AG10803 (cell line): ENCODE data around the gene ZNF296.

Experiments
- DNase-seq: peaks from one replicate; pipeline ENCODE4 v3.0.0; 2010; ENCODE audit warnings: low read depth
- H3K4me3 ChIP-seq: 2 replicates; pipeline ENCODE4 v1.5.1; 2011; ENCODE audit warnings: mild to moderate bottlenecking, low read length, control low read depth
- TF ChIP-seq, protein P1 (sequence below): conservative IDR thresholded peaks from 2 replicates; pipeline ENCODE4 v1.5.1; 2011; ENCODE audit warnings: mild to moderate bottlenecking, low read length, control low read depth, inconsistent platforms

Gene ZNF296

DNA sequence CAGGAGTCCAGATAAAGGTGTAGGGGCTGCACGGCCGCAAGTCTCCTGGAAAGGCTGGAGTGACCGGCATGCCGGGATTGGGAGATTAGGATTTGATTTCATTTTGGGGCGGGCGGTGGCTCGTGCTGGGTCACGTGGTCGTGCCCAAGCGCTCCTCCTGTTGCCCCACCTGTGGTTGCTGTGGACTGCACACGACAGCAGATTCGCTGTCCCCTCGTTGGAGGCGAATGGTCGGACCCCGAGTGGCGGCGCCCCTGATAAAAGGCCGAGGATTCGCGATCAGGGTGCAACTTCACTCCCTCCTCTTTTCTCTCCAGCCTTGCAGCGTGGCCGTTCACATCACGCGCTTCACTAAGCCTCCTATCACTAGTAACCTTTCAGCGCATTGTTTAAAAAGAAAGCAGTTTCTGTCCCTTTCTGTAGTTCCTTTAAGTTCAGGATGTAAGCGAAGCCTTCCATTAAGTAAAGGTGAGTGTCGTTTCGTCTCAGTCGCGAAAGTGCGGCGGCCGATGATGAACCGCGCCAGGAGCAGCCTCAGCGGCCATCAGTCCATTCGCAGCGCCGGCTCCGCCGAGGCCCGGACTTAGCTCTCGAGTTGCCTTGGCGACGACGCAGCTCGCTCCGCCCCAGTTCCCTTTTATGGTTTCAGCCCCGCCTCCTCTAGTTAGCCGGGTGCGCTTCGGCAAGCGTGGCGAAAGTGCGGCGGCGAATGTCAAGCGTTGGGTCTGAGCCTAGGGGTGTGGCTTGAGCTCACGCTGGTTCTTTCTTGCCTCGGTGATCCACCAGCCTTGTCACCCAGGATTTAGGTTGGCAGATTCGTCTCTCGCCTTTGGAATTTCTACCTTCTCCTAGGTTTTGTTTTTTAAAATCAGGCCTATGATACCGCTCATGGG lies 15.0 kb upstream of the ZNF296 start:
- DNase-seq: peak; percentile 99
- H3K4me3 ChIP-seq: peak overlapping the region; percentile 88

DNA sequence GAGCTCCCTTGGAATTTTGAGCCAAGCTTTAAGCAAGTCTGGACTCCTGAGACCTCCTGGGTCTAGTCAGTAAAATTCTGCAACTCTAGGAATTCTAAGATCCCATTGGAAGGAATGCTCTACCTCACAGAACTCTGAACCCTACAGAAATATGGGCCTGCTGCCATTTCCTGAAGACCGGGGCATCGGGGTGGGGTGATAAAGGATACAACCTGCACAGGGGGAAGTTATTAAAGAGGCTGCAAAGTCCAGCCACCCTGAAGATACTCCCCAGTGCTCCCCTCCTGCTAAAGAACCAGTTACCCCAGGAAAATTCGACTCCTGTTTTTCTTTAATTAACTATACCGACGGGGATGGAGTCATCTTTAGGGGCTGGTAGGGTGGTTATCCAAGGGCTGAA lies 14.3 kb upstream of the ZNF296 start:
- TF ChIP-seq, protein P1, sequence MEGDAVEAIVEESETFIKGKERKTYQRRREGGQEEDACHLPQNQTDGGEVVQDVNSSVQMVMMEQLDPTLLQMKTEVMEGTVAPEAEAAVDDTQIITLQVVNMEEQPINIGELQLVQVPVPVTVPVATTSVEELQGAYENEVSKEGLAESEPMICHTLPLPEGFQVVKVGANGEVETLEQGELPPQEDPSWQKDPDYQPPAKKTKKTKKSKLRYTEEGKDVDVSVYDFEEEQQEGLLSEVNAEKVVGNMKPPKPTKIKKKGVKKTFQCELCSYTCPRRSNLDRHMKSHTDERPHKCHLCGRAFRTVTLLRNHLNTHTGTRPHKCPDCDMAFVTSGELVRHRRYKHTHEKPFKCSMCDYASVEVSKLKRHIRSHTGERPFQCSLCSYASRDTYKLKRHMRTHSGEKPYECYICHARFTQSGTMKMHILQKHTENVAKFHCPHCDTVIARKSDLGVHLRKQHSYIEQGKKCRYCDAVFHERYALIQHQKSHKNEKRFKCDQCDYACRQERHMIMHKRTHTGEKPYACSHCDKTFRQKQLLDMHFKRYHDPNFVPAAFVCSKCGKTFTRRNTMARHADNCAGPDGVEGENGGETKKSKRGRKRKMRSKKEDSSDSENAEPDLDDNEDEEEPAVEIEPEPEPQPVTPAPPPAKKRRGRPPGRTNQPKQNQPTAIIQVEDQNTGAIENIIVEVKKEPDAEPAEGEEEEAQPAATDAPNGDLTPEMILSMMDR: no peak
- H3K4me3 ChIP-seq: no peak overlapping the region
- no peak for DNase-seq

More for the DNA sequence above, 15.0 kb upstream of the ZNF296 start:
- TF ChIP-seq, protein P1: no peak

DNA sequence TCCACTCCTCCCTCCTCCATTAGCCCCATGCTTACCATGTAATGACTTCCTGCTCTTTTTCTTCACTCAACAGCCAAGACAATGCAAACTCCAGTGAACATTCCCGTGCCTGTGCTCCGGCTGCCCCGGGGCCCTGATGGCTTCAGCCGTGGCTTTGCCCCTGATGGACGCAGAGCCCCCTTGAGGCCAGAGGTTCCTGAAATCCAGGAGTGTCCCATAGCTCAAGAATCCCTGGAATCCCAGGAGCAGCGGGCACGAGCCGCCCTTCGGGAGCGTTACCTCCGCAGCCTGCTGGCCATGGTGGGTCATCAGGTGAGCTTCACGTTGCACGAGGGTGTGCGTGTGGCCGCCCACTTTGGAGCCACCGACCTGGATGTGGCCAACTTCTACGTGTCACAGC lies 13.8 kb upstream of the ZNF296 start:
- DNase-seq: no peak
- H3K4me3 ChIP-seq: no peak overlapping the region
- TF ChIP-seq, protein P1: no peak

DNA sequence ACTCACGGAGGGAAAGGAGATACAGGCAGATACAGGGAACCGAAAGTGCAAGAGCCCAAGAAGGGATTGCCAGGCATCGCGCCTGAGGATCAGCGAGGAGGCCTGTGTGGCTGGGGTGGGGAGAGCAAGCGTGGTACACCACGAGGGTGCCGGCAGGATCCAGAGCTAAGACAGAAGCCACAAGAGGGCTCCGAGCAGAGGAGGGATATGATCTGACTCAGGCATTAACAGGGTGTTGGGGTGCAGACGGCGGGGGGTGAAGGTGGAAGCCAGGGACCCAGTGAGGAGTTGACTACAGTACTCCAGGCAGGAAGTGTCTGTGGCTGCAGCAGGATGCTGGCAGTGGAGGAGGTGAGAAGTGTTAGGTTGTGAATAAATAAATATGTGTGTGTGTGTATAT lies 11.3 kb upstream of the ZNF296 start:
- no peak overlapping the region for H3K4me3 ChIP-seq
- no peak for DNase-seq
- TF ChIP-seq, protein P1: no peak

DNA sequence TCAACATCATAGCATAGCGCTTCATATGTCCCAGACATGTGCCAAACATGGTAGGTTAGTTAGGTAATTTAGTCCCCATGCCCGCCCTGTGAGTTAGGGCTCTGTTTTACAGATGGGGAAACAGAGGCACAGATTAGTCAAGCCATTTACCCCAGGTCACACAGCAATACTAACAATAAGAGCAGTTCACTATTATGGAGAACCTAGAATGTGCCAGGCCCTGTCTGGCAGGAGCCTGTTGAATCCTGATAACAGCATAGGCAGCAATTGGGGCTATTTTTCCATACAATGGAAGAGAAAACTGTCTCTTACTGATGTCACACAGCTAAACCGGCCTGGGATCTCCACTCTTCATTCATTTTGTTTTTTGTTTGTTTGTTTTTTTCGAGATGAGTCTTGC lies 10.2 kb upstream of the ZNF296 start:
- no peak for DNase-seq
- H3K4me3 ChIP-seq: no peak overlapping the region
- TF ChIP-seq, protein P1: no peak

DNA sequence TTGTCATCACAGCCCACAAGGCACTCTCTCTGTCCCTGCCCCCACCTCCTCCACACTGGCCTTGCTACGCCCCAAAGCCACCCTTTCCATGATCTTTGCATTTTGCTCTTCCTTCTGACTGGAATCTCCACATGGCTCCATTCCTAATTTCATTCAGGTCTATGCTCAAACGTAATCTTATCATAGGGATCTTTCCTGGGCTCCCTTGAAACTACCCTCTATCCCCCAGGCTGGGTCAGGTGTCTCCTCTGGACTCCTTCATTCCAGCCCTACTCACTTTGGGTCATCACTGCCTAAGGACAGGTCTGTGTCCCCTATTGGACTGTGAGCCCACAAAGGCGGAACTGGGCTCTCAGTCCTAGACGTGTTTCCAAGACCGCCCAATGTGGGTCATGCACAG lies 5.9 kb upstream of the ZNF296 start:
- H3K4me3 ChIP-seq: no peak overlapping the region
- no peak for DNase-seq
- TF ChIP-seq, protein P1: no peak

DNA sequence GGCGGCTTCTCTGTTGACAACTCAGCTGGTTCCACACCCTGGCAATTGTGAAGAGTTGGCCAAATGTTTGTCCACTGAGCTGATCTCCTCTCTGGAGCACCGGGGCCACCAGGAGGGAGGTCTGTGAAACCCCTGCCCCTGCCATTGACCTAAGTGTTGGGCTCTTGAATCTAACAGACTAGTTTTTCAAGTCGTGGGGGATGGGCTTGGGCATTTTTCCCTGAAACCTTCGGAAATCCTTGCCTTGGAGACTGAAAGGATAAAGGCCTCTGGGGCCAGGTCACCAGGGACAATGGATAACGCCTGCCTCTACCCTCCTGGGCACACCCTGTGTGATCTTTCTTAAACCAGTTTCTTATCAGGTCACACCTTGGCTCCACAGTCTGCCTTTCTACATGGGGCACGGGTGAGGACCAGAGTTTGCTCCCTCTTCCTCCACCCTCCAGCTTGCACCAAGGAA lies 3.7 kb upstream of the ZNF296 start:
- peak overlapping the region; percentile 97 for H3K4me3 ChIP-seq
- no peak for DNase-seq
- TF ChIP-seq, protein P1: no peak
